GM18498 (cell line): ENCODE results near the gene PCBP1.
"Not testable (repeated sequence)": the region's sequence is repeated elsewhere in the genome, so short reads cannot be mapped to it uniquely, and the experiment has no call there.

ENCODE experiments used
- ATAC-seq: cut with Tn5 transposase; IDR thresholded peaks from one replicate; pipeline ENCODE4 v1.9.1; 2021; ENCODE audit warnings: mild to moderate bottlenecking, moderate library complexity; ENCODE audit not compliant: unreplicated experiment

PCBP1 gene

DNA sequence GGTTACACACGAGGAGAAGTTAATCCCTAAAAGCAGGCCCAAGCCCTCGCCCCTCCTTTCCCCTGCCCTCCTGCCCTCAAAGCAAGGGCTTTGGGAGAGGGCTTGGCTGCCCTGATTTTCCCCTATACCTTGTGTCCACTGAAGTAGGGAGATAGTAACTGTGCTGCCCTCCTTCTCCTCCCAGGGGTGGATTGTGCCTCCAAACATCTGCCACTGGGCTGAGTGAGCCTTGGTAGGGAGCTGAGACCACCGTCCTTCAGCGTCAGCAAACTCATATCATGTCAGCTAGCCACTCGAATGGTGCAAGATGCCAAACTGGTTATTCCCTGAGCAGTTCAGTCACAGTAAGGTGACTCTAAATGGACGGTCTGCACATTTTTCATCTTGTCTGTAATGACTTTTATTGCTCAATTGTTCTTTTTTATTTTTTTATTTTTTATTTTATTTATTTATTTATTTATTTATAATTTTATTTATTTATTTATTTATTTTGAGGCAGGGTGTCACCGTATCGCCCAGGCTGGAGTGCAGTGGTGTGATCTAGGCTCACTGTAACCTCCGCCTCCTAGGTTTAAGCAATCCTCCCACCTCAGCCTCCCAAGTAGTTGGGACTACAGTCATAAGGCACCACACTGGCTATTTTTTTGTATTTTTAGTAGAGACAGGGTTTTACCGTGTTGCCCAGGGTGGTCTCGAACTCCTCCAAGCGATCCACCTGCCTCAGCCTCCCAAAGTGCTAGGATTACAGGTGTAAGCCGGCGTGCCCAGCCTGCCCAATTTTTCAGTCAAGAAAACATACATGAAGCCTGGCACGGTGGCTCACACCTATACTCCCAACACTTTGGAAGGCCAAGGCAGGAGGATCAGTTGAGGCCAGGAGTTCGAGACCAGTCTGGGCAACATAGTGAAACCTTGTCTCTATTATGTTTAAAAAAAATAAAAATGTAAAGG is 8.7 kb downstream of the PCBP1 start:
- peak; percentile 7 for ATAC-seq

DNA sequence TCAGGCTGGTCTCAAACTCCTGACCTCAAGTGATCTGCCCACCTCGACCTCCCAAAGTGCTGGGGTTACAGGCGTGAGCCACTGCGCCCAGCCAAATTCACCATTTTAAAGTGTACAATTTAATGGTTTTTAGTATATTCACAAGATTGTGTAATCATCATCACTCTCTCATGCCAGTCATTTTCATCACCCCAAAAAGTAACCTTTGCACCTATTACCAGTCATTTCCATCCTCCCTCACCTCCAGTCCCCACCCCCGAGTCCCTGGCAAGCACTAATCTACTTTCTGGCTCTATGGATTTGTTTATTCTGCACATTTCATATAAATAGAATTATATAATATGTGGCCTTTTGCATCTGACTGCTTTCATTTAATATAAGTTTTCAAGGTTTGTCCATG is 10.8 kb downstream of the PCBP1 start:
- no peak for ATAC-seq

DNA sequence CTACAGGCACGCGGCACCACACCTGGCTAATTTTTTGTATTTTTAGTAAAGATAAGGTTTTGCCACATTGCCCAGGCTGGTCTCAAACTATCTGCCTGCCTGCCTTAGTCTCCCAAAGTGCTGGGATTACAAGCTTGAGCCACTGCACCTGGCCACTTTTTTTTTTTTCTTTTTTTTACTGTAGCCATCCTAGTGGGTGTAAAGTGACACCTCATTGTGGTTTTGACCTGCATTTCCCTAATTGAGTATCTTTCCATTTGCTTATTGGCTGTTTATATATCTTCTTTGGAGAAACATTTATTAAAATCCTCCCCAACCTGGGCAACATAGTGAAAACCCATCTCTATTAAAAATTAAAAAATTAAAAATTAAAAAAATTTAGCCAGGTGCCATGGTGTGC is 12.0 kb downstream of the PCBP1 start:
- ATAC-seq, result no peak

DNA sequence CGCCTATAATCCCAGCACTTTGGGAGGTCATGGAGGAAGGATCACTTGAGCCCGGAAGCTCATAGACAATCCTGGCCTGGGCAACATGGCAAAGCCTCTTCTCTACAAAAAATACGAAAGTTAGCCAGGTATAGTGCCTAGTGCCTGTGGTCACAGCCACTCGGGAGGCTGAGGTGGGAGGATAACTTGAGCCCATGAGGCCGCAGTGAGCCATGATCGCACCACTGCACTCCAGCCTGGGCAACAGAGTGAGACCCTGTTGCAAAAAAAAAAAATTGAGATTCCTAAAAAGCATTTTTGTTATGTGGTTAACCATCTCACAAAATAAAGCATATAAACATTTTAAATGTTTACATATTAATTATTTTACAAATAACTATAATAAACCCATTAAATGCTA is 13.9 kb downstream of the PCBP1 start:
- no peak for ATAC-seq

DNA sequence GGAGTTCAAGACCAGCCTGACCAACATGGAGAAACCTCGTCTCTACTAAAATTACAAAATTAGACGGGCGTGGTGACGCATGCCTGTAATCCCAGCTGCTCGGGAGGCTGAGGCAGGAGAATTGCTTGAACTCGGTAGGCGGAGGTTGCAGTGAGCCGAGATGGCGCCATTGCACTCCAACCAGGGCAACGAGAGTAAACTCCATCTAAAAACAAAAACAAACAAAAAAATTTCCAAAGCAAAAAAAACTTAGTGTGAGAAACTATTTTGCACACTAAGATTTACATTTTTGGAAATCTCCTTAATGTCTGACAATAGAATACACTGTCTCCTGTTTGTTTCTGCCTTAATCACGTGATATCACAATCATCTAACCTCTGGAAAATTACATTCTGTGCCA is 14.4 kb downstream of the PCBP1 start:
- not testable (repeated sequence) for ATAC-seq

DNA sequence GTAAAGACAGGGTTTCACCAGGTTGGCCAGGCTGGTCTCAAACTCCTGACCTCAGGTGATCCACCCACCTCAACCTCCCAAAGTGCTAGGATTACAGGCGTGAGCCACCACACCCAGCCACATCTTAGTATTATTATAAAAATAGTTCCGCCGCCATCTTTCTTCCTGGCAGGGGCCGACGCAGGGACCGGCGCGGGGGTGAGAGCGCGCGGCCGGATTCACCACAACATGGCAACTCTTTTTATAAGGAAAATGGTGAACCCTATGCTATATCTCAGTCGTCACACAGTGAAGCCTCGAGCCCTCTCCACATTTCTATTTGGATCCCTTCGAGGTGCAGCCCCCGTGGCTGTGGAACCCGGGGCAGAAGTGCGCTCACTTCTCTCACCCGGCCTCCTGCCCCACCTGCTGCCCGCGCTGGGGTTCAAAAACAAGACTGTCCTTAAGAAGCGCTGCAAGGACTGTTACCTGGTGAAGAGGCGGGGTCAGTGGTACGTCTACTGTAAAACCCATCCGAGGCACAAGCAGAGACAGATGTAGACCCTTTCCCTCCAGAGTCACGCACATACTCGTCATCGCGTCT is 15.1 kb downstream of the PCBP1 start:
- not testable (repeated sequence) for ATAC-seq

DNA sequence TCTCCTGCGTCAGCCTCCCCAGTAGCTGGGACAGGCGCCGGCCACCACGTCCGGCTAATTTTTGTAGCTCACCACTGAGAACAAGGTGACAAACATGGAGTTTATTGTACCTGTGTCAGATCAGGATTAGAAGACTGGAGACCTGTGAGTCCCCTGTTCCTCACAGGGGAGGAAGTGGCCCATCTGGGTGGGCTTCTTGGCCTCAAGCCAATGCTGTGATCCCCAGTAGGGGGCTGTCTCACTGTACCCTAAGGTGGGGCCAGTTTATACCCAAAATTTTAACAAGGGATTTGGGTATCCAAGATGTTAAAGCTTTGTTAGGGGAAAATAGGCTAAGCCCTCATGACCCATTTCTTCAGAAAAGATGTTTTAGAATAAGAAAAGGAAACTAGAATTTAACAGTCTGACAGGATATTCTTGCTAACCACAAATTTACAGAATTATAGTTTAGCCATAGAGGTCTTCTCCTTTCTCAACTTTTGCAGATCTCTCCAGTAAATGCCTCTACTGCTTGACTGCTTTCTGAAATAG is 16.3 kb downstream of the PCBP1 start:
- ATAC-seq, result no peak

DNA sequence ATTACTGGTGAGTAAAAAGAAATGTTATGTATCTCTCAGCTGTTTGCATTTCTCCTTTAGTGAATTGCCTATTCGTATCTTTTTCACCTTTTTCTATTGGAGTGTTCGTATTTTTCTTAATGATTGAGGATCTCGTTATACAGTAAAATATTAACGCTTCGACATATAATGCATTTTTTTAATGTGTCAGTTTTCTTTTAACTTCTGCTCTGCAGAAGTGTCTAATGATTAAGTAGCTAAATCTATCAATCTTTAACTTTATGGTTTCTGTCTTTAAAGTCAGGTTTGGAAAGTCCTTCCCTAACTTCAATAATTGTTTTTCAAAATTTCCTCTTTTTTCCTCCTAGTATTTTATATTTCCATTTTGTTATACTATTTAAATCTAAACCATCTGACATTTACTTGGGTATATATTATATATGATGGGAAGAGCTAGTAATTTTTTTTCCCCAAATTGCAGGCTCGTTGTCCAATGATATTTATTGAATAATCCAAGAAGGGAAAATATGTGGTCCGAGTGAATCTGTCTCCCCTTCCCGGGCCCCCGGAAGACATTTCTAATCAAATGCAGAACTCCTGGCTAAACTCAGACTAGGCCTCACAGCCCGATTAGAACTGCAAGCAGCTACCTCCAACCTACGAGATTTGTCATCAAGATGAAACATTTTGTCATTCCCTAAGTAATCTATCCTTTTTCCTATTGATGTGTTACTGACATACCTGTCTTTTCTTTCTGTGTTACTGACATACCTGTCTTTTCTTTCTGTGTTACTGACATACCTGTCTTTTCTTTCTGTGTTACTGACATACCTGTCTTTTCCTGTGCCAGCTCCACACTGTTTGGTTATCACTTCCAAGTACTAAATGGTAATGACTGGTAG is 17.2 kb downstream of the PCBP1 start:
- no peak for ATAC-seq

DNA sequence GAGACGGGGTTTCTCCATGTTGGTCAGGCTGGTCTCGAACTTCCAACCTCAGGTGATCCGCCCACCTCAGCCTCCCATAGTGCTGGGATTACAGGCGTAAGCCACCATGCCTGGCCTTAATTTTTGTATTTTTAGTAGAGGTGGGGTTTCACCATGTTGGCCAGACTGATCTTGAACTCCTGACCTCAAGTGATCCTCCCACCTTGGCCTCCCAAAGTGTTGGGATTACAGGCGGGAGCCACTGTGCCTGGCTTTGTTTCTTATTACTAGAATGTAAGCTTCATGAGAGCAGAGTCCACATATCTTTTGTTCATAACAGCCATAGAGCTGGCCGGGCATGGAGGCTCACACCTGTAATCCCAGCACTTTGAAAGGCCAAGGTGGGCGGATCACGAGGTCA is 18.9 kb downstream of the PCBP1 start:
- ATAC-seq, result not testable (repeated sequence)

DNA sequence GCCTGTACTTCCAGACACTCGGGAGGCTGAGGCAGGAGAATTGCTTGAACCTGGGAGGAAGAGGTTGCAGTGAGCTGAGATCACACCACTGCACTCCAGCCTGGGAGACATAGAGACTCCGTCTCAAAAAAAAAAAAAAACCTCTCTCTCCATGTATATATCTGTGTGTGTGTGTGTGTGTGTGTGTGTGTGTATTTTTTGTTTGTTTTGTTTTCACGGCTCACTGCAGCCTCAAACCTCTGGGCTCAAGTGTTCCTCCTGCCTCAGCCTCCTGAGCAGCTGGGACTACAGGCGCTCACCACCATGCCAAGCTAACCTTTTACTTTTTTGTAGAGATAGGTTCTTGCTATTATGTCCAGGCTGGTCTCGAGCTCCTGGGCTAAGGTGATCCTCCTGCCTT is 23.1 kb downstream of the PCBP1 start:
- ATAC-seq, result not testable (repeated sequence)

DNA sequence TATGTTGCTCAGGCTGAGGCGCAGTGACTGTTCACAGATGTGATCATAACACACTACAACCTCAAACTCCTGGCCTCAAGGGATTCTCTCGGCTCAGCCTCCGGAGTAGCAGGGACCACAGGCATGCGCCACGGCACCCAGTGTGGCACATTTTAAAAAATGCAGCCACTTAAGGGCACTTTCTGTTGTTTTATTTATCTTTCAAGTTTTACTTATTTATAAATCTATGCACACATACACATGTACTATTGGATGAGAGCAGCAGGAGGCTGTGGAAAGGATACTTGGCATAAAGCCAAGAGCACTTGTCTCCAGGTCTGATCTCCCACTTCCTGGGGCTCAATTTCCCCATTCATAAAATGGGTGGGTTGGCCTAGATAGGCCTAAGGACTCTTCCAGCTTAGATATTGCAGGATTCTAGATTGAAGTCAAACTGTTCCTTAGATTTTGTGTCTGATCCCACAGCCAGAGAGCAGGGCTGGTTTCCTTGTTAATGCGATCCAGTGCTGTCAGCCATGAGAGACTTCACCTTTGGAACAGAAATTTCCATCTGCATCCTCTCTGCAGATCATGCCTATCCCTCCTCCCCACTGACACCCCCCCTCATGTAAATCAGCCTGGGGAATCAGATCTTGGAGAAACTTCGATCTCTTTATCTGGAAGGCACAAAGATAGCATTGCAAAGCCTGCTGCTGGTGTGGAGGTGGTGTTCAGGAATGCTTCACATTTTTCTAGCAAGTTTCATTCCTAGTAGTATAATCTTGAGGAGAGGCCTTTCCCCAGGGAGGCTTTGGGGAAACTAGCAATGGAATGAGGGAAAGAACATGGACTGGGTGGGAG is 24.7 kb downstream of the PCBP1 start:
- ATAC-seq, result no peak

DNA sequence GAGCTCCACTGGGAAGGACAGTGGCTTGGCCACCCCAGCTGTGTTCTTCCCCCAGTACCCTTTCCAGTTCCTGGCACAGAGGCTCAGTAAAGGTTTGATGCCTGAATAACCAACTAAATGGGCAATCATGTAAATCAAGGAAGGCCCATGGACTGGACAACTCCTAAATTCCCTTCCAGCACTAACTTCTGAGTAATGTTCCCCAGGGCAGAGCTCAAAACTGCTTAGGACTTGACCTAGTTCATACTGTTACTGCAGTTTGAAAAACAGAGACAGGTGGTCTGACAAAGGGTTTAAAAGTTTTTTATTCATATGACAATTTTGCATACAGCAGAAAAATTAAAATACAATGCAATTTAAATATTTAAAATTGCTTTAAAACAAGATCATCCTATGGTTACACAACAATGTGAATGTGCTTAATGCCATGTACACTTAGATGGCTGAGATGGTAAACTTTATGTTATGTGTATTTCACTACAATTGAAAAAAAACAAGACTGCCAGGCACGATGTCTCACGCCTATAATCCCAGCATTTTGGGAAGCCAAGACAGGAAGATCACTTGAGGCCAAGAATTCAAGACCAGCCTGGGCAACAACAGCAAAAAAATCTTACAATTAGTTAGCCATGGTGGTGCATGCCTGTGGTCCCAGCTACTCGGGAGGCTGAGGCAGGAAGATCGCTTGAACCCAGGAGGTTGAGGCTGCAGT is 26.2 kb downstream of the PCBP1 start:
- no peak for ATAC-seq

DNA sequence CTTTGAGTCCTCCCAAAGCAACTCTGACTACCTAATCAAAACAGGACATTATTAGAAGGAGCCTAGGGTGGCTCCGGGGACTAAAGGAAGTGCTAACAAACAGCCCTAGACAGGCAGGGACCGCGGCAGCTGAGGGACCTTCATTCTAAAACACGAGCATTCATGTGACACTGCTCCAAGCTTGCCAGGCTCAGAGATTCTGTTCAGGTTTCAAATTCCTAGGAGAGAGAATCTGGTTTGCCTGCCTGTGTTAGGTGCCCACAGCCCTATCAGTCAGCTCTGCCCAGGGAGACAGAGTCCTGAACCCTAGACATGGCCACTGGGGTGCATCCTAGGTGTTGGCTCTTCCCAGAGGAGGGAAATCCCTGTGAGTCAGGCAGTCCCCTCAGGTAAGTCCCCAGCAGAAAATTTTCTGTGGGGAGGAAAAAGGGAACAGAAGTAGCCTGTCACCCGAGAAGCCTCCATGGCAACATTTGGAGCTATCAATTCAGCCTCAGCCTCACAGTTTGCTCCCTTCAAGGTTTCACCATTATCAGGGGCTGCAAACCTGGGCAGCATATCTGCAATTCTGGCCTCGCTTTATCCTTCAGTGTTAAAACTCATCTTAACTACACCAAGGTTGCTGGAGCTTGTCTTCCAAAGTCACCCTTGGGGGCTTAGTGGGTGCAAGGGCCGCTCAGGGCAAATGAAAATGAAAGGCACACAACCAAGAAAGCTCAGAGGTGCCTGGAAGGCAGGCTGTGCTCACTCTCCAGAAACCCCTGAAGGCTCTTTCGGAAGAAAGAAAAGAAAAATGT is 28.6 kb downstream of the PCBP1 start:
- ATAC-seq, result peak; percentile 63

DNA sequence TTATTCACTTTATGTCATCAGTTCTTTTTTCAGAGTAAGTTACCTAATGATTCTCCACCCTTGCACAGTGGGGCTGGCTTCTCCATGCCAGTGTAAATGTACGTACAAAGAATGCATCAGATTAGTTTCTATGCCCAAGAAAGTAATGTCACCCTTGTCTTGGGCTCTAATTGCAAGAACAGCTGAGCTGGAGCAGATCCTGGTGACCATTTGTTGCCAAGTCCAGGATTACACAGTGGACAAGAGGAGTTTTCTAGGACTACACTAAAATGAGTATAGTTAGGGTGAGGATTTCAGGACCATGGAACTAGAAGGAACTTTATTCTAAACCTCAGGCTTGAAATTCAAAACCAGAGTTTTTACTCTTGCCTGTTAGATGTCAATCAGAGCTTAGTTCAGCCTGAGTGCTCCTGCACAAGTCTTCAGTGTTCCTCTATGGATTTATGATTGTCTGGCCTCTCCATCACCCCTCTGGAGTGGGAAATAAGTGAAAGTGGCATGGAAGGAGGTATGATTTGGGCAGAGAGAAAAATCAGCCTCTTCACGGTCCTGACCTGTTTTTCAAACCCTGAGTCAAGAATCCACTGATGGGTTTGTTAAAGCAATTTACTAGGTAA is 29.8 kb downstream of the PCBP1 start:
- ATAC-seq, result no peak

DNA sequence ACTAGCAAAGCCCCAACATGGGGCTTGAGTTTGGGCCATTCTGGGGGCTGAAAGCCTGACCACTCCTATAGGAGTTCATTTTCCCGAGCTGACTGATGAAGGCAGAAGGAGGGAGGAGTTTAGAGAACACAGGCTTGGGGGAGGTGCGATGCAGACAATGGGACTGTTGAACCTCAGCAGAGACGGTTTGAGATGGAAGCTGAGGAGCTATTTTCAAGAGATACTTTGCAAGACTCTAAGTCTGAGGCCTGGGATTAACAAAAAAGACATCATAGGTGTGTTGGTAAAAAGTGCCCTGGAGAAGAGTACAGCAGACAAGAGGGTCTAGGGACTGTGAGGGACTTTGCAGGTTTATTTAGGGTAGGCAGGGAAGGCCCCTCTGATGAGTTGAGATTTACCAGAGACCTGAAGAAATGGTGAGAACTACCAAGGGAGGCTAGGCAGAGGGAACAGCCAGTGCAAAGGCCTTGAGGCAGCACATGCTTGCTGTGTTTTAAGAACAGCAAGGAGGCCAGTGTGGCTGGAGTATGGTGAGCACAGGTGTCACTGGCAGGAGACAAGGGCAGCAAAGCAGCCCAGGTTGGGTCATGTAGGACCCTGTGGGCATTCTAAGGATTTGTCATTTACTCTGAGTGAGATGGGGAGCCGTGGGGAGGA is 31.6 kb downstream of the PCBP1 start:
- ATAC-seq, result no peak

DNA sequence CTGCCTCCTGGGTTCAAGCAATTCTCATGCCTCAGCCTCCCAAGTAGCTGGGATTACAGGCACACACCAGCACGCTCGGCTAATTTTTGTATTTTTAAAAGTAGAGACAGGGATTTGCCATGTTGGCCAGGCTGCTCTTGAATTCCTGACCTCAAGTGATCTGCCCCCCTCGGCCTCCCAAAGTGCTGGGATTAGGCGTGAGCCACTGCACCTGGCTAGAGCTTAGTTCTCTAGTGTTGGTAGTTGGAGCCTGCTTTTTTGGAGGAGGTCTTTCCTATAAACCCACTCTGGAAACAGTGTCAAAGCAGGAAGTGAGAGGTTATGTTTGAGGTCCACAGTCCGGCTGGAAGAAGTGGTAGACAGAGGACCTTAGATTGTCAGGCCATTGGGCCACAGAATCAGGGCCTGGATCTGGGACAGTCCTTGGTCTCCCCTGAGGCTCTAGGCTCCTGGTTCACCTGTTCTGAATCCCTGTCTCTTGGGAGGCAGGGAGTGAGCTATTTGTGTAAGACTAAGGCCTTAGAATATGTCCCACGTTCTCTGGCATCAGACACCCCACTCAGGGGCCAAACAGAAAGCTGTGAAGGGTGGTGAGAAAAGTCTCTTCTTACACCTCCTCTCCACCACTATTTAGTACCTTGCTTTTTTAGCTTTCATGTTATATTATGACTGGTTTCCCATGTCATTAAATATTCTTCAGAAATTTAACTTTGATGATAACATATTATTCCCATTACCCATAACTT is 34.5 kb downstream of the PCBP1 start:
- peak; percentile 5 for ATAC-seq

DNA sequence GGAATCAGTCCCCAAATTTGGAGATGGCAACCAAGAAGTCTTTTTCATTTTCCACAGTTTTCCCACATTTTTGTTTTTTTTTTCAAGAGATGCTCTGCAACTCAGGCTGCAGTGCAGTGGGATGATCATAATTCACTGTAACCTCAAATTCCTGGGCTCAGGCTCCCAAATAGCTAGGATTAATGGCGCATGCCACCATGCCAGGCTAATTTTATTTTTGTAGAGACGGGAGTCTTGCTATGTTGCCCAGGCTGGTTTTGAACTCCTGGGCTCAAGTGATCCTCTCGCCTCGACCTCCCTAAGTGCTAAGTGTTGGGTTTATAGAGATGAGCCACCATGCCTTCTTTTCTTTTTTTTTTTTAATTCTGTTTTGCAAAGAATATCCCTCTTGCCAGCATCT is 35.2 kb downstream of the PCBP1 start:
- no peak for ATAC-seq
